ENCODE measurements around the gene RPUSD1. TPM values are rescaled to one million over a fixed set of nuclear protein-coding genes. Genes with fewer than 3 reads are reported as not detected.
A peak's percentile ranks its signal among the peaks of the same experiment; 100 is the strongest.
"Not testable (repeated sequence)": the region's sequence is repeated elsewhere in the genome, so short reads cannot be mapped to it uniquely, and the experiment has no call there.

RPUSD1 gene, protein sequence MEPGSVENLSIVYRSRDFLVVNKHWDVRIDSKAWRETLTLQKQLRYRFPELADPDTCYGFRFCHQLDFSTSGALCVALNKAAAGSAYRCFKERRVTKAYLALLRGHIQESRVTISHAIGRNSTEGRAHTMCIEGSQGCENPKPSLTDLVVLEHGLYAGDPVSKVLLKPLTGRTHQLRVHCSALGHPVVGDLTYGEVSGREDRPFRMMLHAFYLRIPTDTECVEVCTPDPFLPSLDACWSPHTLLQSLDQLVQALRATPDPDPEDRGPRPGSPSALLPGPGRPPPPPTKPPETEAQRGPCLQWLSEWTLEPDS
- total RNA-seq (25.2 and 27.6 TPM in 2 replicates), polyA plus RNA-seq (34.5 and 37.8 TPM in 2 replicates)

GRCh38 chr16:787978-788398 lies at the start of gene RPUSD1:
Gene RPUSD1 (minus strand): TSS chr16:788381. CDS start chr16:787737, 644 bp downstream.
- peak within 1 kb of the TSS; percentile 65 for H3K27ac ChIP-seq
- no peak for DNase-seq (ENCODE audit: low spot score)
- H2AFZ ChIP-seq: peak within 1 kb of the TSS; percentile 55
- peaks cover 19% of the 10 kb centered on the region for H3K79me2 ChIP-seq
- H4K20me1 ChIP-seq (ENCODE audit: insufficient read depth, poor library complexity, severe bottlenecking): peaks cover 5% of the 10 kb centered on the region
- H3K4me2 ChIP-seq: peak within 1 kb of the TSS; percentile 98
- H3K9me3 ChIP-seq (ENCODE audit: low read depth): no peaks in the 10 kb centered on the region
- H3K9me2 ChIP-seq (replicated peaks; ENCODE audit: insufficient read depth): no peaks in the 10 kb centered on the region
- TF ChIP-seq, protein P1, sequence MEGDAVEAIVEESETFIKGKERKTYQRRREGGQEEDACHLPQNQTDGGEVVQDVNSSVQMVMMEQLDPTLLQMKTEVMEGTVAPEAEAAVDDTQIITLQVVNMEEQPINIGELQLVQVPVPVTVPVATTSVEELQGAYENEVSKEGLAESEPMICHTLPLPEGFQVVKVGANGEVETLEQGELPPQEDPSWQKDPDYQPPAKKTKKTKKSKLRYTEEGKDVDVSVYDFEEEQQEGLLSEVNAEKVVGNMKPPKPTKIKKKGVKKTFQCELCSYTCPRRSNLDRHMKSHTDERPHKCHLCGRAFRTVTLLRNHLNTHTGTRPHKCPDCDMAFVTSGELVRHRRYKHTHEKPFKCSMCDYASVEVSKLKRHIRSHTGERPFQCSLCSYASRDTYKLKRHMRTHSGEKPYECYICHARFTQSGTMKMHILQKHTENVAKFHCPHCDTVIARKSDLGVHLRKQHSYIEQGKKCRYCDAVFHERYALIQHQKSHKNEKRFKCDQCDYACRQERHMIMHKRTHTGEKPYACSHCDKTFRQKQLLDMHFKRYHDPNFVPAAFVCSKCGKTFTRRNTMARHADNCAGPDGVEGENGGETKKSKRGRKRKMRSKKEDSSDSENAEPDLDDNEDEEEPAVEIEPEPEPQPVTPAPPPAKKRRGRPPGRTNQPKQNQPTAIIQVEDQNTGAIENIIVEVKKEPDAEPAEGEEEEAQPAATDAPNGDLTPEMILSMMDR (IDR thresholded peaks at IDR 0.05; ENCODE audit: poor library complexity): no peak
- WGBS (ENCODE audit: low lambda C conversion rate, missing lambda C conversion rate): 0% methylated on average over 7 of the region's 45 CpGs
- peak within 1 kb of the TSS; percentile 98 for H3K4me3 ChIP-seq
- H3K27me3 ChIP-seq: no peaks in the 10 kb centered on the region
- no peaks in the 10 kb centered on the region for H3K36me3 ChIP-seq (replicated peaks; ENCODE audit: insufficient read depth, low read depth)
- peaks cover 7% of the 10 kb centered on the region for H3K4me1 ChIP-seq (ENCODE audit: insufficient read depth)

DNA sequence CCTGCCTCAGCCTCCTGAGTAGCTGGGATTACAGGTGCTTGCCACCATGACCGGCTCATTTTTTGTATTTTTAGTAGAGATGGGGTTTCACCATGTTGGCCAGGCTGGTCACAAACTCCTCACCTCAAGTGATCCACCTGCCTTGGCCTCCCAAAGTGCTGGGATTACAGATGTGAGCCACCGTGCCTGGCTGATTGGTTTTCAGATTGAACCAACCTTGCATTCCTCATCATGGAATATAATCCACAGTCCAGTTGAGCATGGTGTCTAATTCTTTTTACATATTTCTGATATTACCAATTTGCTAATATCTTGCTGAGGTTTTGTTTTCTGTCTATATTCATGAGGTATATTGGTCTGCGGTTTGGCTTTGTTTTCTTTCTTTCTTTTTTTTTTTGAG lies 48.6 kb upstream of the RPUSD1 start:
- H3K4me1 ChIP-seq (ENCODE audit: insufficient read depth); H4K20me1 ChIP-seq (ENCODE audit: insufficient read depth, poor library complexity, severe bottlenecking); H3K4me3 ChIP-seq; H3K9me3 ChIP-seq (ENCODE audit: low read depth); H3K9me2 ChIP-seq (replicated peaks; ENCODE audit: insufficient read depth); H3K4me2 ChIP-seq; H3K79me2 ChIP-seq; H3K27ac ChIP-seq; DNase-seq (ENCODE audit: low spot score); H3K36me3 ChIP-seq (replicated peaks; ENCODE audit: insufficient read depth, low read depth); H2AFZ ChIP-seq; H3K27me3 ChIP-seq: not testable (repeated sequence)
- 94% methylated on average over 3 of the region's 3 CpGs for WGBS (ENCODE audit: low lambda C conversion rate, missing lambda C conversion rate)

DNA sequence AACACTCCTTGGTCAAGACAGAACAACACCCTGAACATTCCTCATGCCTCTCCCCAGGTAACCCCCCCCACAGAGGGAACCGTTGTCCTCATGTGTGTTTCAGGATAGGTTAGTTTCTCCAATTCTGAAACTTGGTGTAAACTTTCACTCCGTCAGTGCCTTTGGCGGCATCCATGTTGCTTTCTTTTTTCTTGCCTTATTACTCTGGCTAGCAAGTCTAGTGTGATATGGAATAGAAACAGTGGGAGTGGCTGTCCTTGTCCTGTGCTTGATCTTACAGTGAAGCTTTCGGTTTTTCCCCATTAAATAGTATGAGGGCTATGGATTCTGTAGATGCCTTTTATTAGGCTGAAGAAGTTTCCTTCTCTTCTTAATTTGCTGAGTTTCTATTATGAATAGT lies 48.0 kb upstream of the RPUSD1 start:
- Histone ChIP-seq H3K4me1 (ENCODE audit: insufficient read depth) (no peaks in the 10 kb centered on the region), H3K9me3 (ENCODE audit: low read depth) (no peaks in the 10 kb centered on the region), H3K27me3 (no peaks in the 10 kb centered on the region), H3K36me3 (replicated peaks; ENCODE audit: insufficient read depth, low read depth) (no peaks in the 10 kb centered on the region), H3K27ac (no peak overlapping the region), H4K20me1 (ENCODE audit: insufficient read depth, poor library complexity, severe bottlenecking) (no peaks in the 10 kb centered on the region), H3K4me2 (no peak overlapping the region), H3K4me3 (no peak overlapping the region), H2AFZ (no peak overlapping the region), H3K9me2 (replicated peaks; ENCODE audit: insufficient read depth) (no peaks in the 10 kb centered on the region), H3K79me2 (no peaks in the 10 kb centered on the region)
- no peak for DNase-seq (ENCODE audit: low spot score)
- 78% methylated on average over 4 of the region's 4 CpGs for WGBS (ENCODE audit: low lambda C conversion rate, missing lambda C conversion rate)
- TF ChIP-seq, protein P1 (IDR thresholded peaks at IDR 0.05; ENCODE audit: poor library complexity): no peak
- TF ChIP-seq EZH2phosphoT487 (IDR thresholded peaks at IDR 0.05; ENCODE audit: low read depth, severe bottlenecking, unreplicated experiment) (no peak), EZH2 (IDR thresholded peaks at IDR 0.05; ENCODE audit: borderline replicate concordance) (no peak)

GRCh38 chr16:835373-835772 lies 47.2 kb upstream of the RPUSD1 start:
- Histone ChIP-seq H3K79me2 (no peaks in the 10 kb centered on the region), H3K4me3 (no peak overlapping the region), H3K4me1 (ENCODE audit: insufficient read depth) (no peaks in the 10 kb centered on the region), H3K9me2 (replicated peaks; ENCODE audit: insufficient read depth) (no peaks in the 10 kb centered on the region), H3K27ac (no peak overlapping the region), H2AFZ (no peak overlapping the region), H3K4me2 (no peak overlapping the region), H3K27me3 (no peaks in the 10 kb centered on the region), H4K20me1 (ENCODE audit: insufficient read depth, poor library complexity, severe bottlenecking) (no peaks in the 10 kb centered on the region), H3K36me3 (replicated peaks; ENCODE audit: insufficient read depth, low read depth) (no peaks in the 10 kb centered on the region), H3K9me3 (ENCODE audit: low read depth) (no peaks in the 10 kb centered on the region)
- WGBS (ENCODE audit: low lambda C conversion rate, missing lambda C conversion rate): 95% methylated on average over 10 of the region's 10 CpGs
- TF ChIP-seq EZH2 (IDR thresholded peaks at IDR 0.05; ENCODE audit: borderline replicate concordance): no peak
- no peak for TF ChIP-seq EZH2phosphoT487 (IDR thresholded peaks at IDR 0.05; ENCODE audit: low read depth, severe bottlenecking, unreplicated experiment)
- TF ChIP-seq, protein P1 (IDR thresholded peaks at IDR 0.05; ENCODE audit: poor library complexity): no peak
- DNase-seq (ENCODE audit: low spot score): no peak
